Neural cell (in vitro differentiated cells): ENCODE data around the gene ACTG1. TPM values are rescaled to one million over a fixed set of nuclear protein-coding genes. Genes with fewer than 3 reads are reported as not detected.
"Not testable (repeated sequence)": the region's sequence is repeated elsewhere in the genome, so short reads cannot be mapped to it uniquely, and the experiment has no call there.

Experiments used
- H2AFZ ChIP-seq: fragments of 200-600, 300-800 bp; sonication (generic), shearing (Covaris generic); 2 replicates; pipeline ENCODE4 v1.6.0; 2014; ENCODE audit warnings: low read depth, mild to moderate bottlenecking, antibody characterized with exemption, low read length, moderate library complexity
- H3F3A ChIP-seq: fragments of 200-600 bp; shearing (Covaris generic); 2 replicates; pipeline ENCODE4 v1.6.1; 2016; ENCODE audit warnings: mild to moderate bottlenecking, moderate library complexity, mixed read lengths, antibody characterized with exemption, low read length; ENCODE audit not compliant: insufficient read depth, poor library complexity, severe bottlenecking
- H3K27ac ChIP-seq: fragments of 200-600, 300-800 bp; sonication (generic), shearing (Covaris generic); 2 replicates; pipeline ENCODE4 v1.5.1; 2014; ENCODE audit warnings: mild to moderate bottlenecking, low read length, moderate library complexity
- H3K27me3 ChIP-seq: fragments of 300-800, 200-600 bp; sonication (generic), shearing (Covaris generic); 2 replicates; pipeline ENCODE4 v1.6.0; 2014; ENCODE audit warnings: mild to moderate bottlenecking, low read depth, low read length, moderate library complexity; ENCODE audit not compliant: insufficient read depth
- H3K36me3 ChIP-seq: fragments of 300-800, 200-600 bp; sonication (generic), shearing (Covaris generic); 2 replicates; pipeline ENCODE4 v1.5.1; 2014; ENCODE audit warnings: mild to moderate bottlenecking, antibody characterized with exemption, low read length, moderate library complexity; ENCODE audit not compliant: insufficient read depth
- H3K4me2 ChIP-seq: fragments of 300-800, 200-600 bp; sonication (generic), shearing (Covaris generic); 2 replicates; pipeline ENCODE4 v1.6.0; 2014; ENCODE audit warnings: mild to moderate bottlenecking, low read length
- H3K4me3 ChIP-seq: fragments of 300-800, 200-600 bp; sonication (generic), shearing (Covaris generic); 2 replicates; pipeline ENCODE4 v1.5.1; 2014; ENCODE audit warnings: mild to moderate bottlenecking, low read length, moderate library complexity
- H3K79me2 ChIP-seq: fragments of 200-600 bp; shearing (Covaris generic); replicated peaks from 2 replicates; pipeline ENCODE4 v1.6.0; 2014; ENCODE audit warnings: mild to moderate bottlenecking, low read length, moderate library complexity; ENCODE audit not compliant: insufficient read depth
- H3K9ac ChIP-seq: fragments of 300-800, 200-600 bp; sonication (generic), shearing (Covaris generic); 2 replicates; pipeline ENCODE4 v1.6.1; 2016; ENCODE audit warnings: mild to moderate bottlenecking, low read length, mixed read lengths
- H3K9me2 ChIP-seq: fragments of 200-600 bp; shearing (Covaris generic); 2 replicates; pipeline ENCODE4 v1.6.1; 2016; ENCODE audit warnings: mild to moderate bottlenecking, low read length, mixed read lengths; ENCODE audit not compliant: insufficient read depth
- H3K9me3 ChIP-seq: fragments of 200-600, 300-800 bp; sonication (generic), shearing (Covaris generic); 2 replicates; pipeline ENCODE4 v1.6.1; 2016; ENCODE audit warnings: mild to moderate bottlenecking, mixed run types, low read length, moderate library complexity, mixed read lengths
- H4K20me1 ChIP-seq: fragments of 200-600 bp; shearing (Covaris generic); 2 replicates; pipeline ENCODE4 v1.6.1; 2016; ENCODE audit warnings: mild to moderate bottlenecking, mixed run types; ENCODE audit not compliant: insufficient read depth
- CTCF ChIP-seq: fragments of 450-650 bp; IDR thresholded peaks from 2 replicates; pipeline ENCODE4 v1.5.1; 2014; ENCODE audit warnings: antibody characterized with exemption, mild to moderate bottlenecking, moderate library complexity; ENCODE audit not compliant: poor library complexity, severe bottlenecking
- EP300 ChIP-seq: fragments of 450-650 bp; conservative IDR thresholded peaks from 2 replicates; pipeline ENCODE4 v1.6.1; 2014; ENCODE audit warnings: antibody characterized with exemption, mild to moderate bottlenecking, moderate library complexity; ENCODE audit not compliant: poor library complexity, severe bottlenecking
- EZH2 ChIP-seq: fragments of 200-600, 300-800 bp; shearing (Covaris generic), sonication (generic); IDR thresholded peaks from 2 replicates; pipeline ENCODE4 v1.6.1; 2014; ENCODE audit warnings: antibody characterized with exemption, low read length, borderline replicate concordance, mild to moderate bottlenecking; ENCODE audit not compliant: insufficient read depth, poor library complexity, severe bottlenecking
- MXI1 ChIP-seq: fragments of 450-650 bp; conservative IDR thresholded peaks from 2 replicates; pipeline ENCODE4 v1.6.1; 2014; ENCODE audit warnings: antibody characterized with exemption, mild to moderate bottlenecking; ENCODE audit not compliant: poor library complexity, severe bottlenecking
- POLR2AphosphoS5 ChIP-seq: IDR thresholded peaks from 2 replicates; pipeline ENCODE4 v1.6.1; 2012
- RAD21 ChIP-seq: fragments of 450-650 bp; conservative IDR thresholded peaks from 2 replicates; pipeline ENCODE4 v1.6.1; 2014; ENCODE audit warnings: antibody characterized with exemption, mild to moderate bottlenecking, moderate library complexity
- REST ChIP-seq: IDR thresholded peaks from 2 replicates; pipeline ENCODE4 v1.6.1; 2012; ENCODE audit warnings: borderline replicate concordance
- SMC3 ChIP-seq: fragments of 450-650 bp; conservative IDR thresholded peaks from 2 replicates; pipeline ENCODE4 v1.6.1; 2014; ENCODE audit warnings: antibody characterized with exemption, mild to moderate bottlenecking, moderate library complexity; ENCODE audit not compliant: poor library complexity
- TAF1 ChIP-seq: IDR thresholded peaks from 2 replicates; pipeline ENCODE4 v1.6.1; 2012; ENCODE audit warnings: low read depth
- polyA plus RNA-seq: library from polyadenylated mRNA; depleted of rRNA; stranded (reverse); fragments of >200 nt; gene quantifications from 2 replicates; pipeline ENCODE4 v1.2.3, GENCODE V29; 2014

The ACTG1 gene
- polyA plus RNA-seq, 1 donor from 2014 or later: 9,187 TPM

- Histone ChIP-seq H3K4me2 (no peak overlapping the region), H3K9ac (no peak overlapping the region), H3F3A (no peaks in the 10 kb centered on the region), H2AFZ (no peak overlapping the region), H3K4me3 (no peak overlapping the region), H3K9me3 (no peaks in the 10 kb centered on the region), H3K27me3 (no peaks in the 10 kb centered on the region), H4K20me1 (no peaks in the 10 kb centered on the region), H3K79me2 (no peaks in the 10 kb centered on the region), H3K9me2 (no peaks in the 10 kb centered on the region), H3K27ac (no peak overlapping the region), H3K36me3 (no peaks in the 10 kb centered on the region)
- TF ChIP-seq EP300 (no peak), REST (no peak), CTCF (no peak), MXI1 (no peak), SMC3 (no peak), POLR2AphosphoS5 (no peak), RAD21 (no peak), TAF1 (no peak), EZH2 (no peak)
Measured at GRCh38 chr17:81532490-81533287, 20.1 kb upstream of the ACTG1 start.

DNA sequence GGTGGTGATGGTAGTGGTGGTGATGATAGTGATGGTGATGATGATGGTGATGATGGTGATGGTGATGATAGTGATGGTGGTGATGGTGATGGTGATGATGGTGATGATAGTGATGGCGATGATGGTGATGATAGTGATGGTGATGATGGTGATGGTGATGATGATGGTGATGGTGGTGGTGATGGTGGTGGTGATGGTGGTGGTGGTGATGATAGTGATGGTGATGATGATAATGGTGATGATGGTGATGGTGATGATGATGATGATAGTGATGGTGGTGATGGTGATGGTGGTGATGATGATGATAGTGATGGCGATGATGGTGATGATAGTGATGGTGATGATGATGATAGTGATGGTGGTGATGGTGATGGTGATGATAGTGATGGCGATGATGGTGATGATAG is 19.4 kb upstream of the ACTG1 start:
- not testable (repeated sequence) for H3K79me2 ChIP-seq, H3K36me3 ChIP-seq, H3K9me2 ChIP-seq, H4K20me1 ChIP-seq, H3K9me3 ChIP-seq, H3K27ac ChIP-seq, H3K4me3 ChIP-seq, H3K27me3 ChIP-seq, H3K4me2 ChIP-seq, H3F3A ChIP-seq, H3K9ac ChIP-seq, H2AFZ ChIP-seq

DNA sequence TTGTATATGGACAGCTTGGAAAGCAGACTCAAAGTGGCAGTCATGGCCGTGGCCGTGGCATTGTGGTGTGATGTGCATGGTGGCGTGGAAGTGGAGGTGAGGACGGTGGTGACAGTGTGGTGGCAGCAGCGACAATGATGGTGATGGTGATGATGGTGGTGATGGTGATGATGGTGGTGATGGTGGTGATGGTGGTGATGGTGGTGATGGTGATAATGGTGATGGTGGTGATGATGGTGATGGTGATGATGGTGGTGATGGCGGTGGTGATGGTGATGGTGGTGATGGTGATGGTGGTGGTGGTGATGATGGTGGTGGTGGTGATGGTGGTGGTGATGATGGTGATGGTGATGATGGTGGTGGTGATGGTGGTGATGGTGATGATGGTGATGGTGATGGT is 18.4 kb upstream of the ACTG1 start:
- H3K4me3 ChIP-seq, H3K79me2 ChIP-seq, H2AFZ ChIP-seq, H3K27ac ChIP-seq, H3K36me3 ChIP-seq, H3K9me3 ChIP-seq, H3K9me2 ChIP-seq, H3K4me2 ChIP-seq, H3K27me3 ChIP-seq, H4K20me1 ChIP-seq, H3K9ac ChIP-seq, H3F3A ChIP-seq: not testable (repeated sequence)
